SK-N-SH treated with all-trans-retinoic acid at 6 μM for 48 hours (cell line): ENCODE results near the gene SCRN1.
A peak's percentile ranks its signal among the peaks of the same experiment; 100 is the strongest.

Experiments used
- ATAC-seq: fragments of 200-7000 bp; cut with Tn5 transposase; 3 replicates; pipeline ENCODE4 v1.9.1; 2020; ENCODE audit warnings: mild to moderate bottlenecking, moderate library complexity
- BACH2 ChIP-seq: fragments of 250-450 bp; sonication (Bioruptor Pico); IDR thresholded peaks from 2 replicates; pipeline ENCODE4 v1.9.0; 2021; ENCODE audit warnings: mild to moderate bottlenecking, borderline replicate concordance
- CREB5 ChIP-seq: fragments of 250-450 bp; sonication (Bioruptor Pico); IDR thresholded peaks from 2 replicates; pipeline ENCODE4 v1.5.1; 2020; ENCODE audit warnings: low read depth, mild to moderate bottlenecking, moderate library complexity
- CSDC2 ChIP-seq: fragments of 250-450 bp; sonication (Bioruptor Pico); IDR thresholded peaks from 2 replicates; pipeline ENCODE4 v1.5.0; 2020; ENCODE audit warnings: mild to moderate bottlenecking, moderate library complexity
- ESRRG ChIP-seq: fragments of 250-450 bp; sonication (Bioruptor Pico); IDR thresholded peaks from 2 replicates; pipeline ENCODE4 v1.6.1; 2021; ENCODE audit warnings: mild to moderate bottlenecking
- GLIS3 ChIP-seq: fragments of 250-450 bp; sonication (Bioruptor Pico); IDR thresholded peaks from 2 replicates; pipeline ENCODE4 v1.5.0; 2020; ENCODE audit warnings: mild to moderate bottlenecking, moderate library complexity
- ISL1 ChIP-seq: fragments of 250-450 bp; sonication (Bioruptor Pico); IDR thresholded peaks from 2 replicates; pipeline ENCODE4 v2.1.2; 2022; ENCODE audit warnings: mild to moderate bottlenecking, moderate library complexity
- OSR1 ChIP-seq: fragments of 250-450 bp; sonication (Bioruptor Pico); IDR thresholded peaks from 2 replicates; pipeline ENCODE4 v1.8.0; 2022; ENCODE audit warnings: moderate library complexity, mild to moderate bottlenecking, inconsistent platforms
- POU6F1 ChIP-seq: fragments of 250-450 bp; sonication (Bioruptor Pico); IDR thresholded peaks from 2 replicates; pipeline ENCODE4 v1.8.0; 2021; ENCODE audit warnings: low read depth, mild to moderate bottlenecking, moderate library complexity, borderline replicate concordance
- PPARA ChIP-seq: fragments of 250-450 bp; sonication (Bioruptor Pico); IDR thresholded peaks from 2 replicates; pipeline ENCODE4 v1.5.0; 2020; ENCODE audit warnings: mild to moderate bottlenecking, borderline replicate concordance
- RARB ChIP-seq: fragments of 250-450 bp; sonication (Bioruptor Pico); IDR thresholded peaks from 2 replicates; pipeline ENCODE4 v1.8.0; 2021; ENCODE audit warnings: mild to moderate bottlenecking, moderate library complexity
- SNAI2 ChIP-seq: fragments of 250-450 bp; sonication (Bioruptor Pico); IDR thresholded peaks from 2 replicates; pipeline ENCODE4 v1.5.0; 2020; ENCODE audit warnings: mild to moderate bottlenecking, moderate library complexity
- TCF4 ChIP-seq: fragments of 250-450 bp; sonication (Bioruptor Pico); IDR thresholded peaks from 2 replicates; pipeline ENCODE4 v1.8.0; 2021; ENCODE audit warnings: mild to moderate bottlenecking, moderate library complexity, borderline replicate concordance
- TOX ChIP-seq: fragments of 250-450 bp; sonication (Bioruptor Pico); IDR thresholded peaks from 2 replicates; pipeline ENCODE4 v1.8.0; 2021; ENCODE audit warnings: mild to moderate bottlenecking, moderate library complexity, borderline replicate concordance
- ZC3H10 ChIP-seq: fragments of 250-450 bp; sonication (Bioruptor Pico); IDR thresholded peaks from 2 replicates; pipeline ENCODE4 v1.5.1; 2021; ENCODE audit warnings: mild to moderate bottlenecking, moderate library complexity
- ZFP3 ChIP-seq: fragments of 250-450 bp; sonication (Bioruptor Pico); IDR thresholded peaks from 2 replicates; pipeline ENCODE4 v1.5.0; 2020; ENCODE audit warnings: mild to moderate bottlenecking, moderate library complexity
- ZFP30 ChIP-seq: fragments of 450-650 bp; formaldehyde crosslinking; IDR thresholded peaks from 2 replicates; pipeline ENCODE4 v1.5.0; 2022; ENCODE audit warnings: mild to moderate bottlenecking, moderate library complexity
- ZNF565 ChIP-seq: fragments of 450-650 bp; formaldehyde crosslinking; conservative IDR thresholded peaks from 2 replicates; pipeline ENCODE4 v1.5.0; 2020; ENCODE audit warnings: low read depth, mild to moderate bottlenecking, moderate library complexity
- ZNF70 ChIP-seq: fragments of 450-650 bp; formaldehyde crosslinking; IDR thresholded peaks from 2 replicates; pipeline ENCODE4 v1.5.0; 2020; ENCODE audit warnings: mild to moderate bottlenecking, moderate library complexity
- ZNF8 ChIP-seq: fragments of 450-650 bp; formaldehyde crosslinking; IDR thresholded peaks from 2 replicates; pipeline ENCODE4 v1.5.0; 2020; ENCODE audit warnings: mild to moderate bottlenecking, moderate library complexity

The SCRN1 gene

GRCh38 chr7:29958667-29959358 is 30.8 kb downstream of the SCRN1 start:
- no peak for ATAC-seq
- no peak for TF ChIP-seq ZNF8
- TF ChIP-seq ZFP3: no peak
- TF ChIP-seq GLIS3 (CRISPR knock-in tag): no peak
- TF ChIP-seq CSDC2 (CRISPR knock-in tag): no peak
- no peak for TF ChIP-seq ZNF70 (CRISPR knock-in tag)

- no peak for ATAC-seq
- TF ChIP-seq TOX (CRISPR knock-in tag) (no peak), TCF4 (CRISPR knock-in tag) (peak; percentile 36; the same call in 1 of the 2 replicates), ZNF8 (no peak)
Observed at GRCh38 chr7:29957521-29958310, 31.9 kb downstream of the SCRN1 start.

- no peak for ATAC-seq
Observed at GRCh38 chr7:29956487-29956836, 33.1 kb downstream of the SCRN1 start.

GRCh38 chr7:29955799-29956486 is 33.7 kb downstream of the SCRN1 start:
- no peak for TF ChIP-seq ZFP30 (CRISPR knock-in tag)
- no peak for TF ChIP-seq ESRRG (CRISPR knock-in tag)
- TF ChIP-seq ZNF565 (CRISPR knock-in tag): no peak
- no peak for TF ChIP-seq ZFP3
- no peak for TF ChIP-seq RARB (CRISPR knock-in tag)
- TF ChIP-seq SNAI2: no peak
- no peak for ATAC-seq

More at GRCh38 chr7:29956487-29956836, 33.1 kb downstream of the SCRN1 start:
- TF ChIP-seq SNAI2: no peak
- TF ChIP-seq POU6F1 (CRISPR knock-in tag): no peak
- TF ChIP-seq CSDC2 (CRISPR knock-in tag): no peak
- no peak for TF ChIP-seq PPARA (CRISPR knock-in tag)
- no peak for TF ChIP-seq ZC3H10 (CRISPR knock-in tag)
- no peak for TF ChIP-seq BACH2 (CRISPR knock-in tag)
- no peak for TF ChIP-seq TOX (CRISPR knock-in tag)
- TF ChIP-seq OSR1 (CRISPR knock-in tag): no peak
- no peak for TF ChIP-seq TCF4 (CRISPR knock-in tag)
- TF ChIP-seq ESRRG (CRISPR knock-in tag): no peak
- TF ChIP-seq ZNF565 (CRISPR knock-in tag): no peak
- TF ChIP-seq ISL1 (CRISPR knock-in tag): no peak
- no peak for TF ChIP-seq ZNF70 (CRISPR knock-in tag)

- ATAC-seq: no peak
- TF ChIP-seq PPARA (CRISPR knock-in tag) (no peak), POU6F1 (CRISPR knock-in tag) (no peak), ZNF70 (CRISPR knock-in tag) (no peak), CREB5 (no peak), CSDC2 (CRISPR knock-in tag) (no peak), GLIS3 (CRISPR knock-in tag) (no peak), ZNF565 (CRISPR knock-in tag) (no peak), RARB (CRISPR knock-in tag) (no peak), ZFP3 (no peak)
Observed at GRCh38 chr7:29955075-29955792, 34.4 kb downstream of the SCRN1 start.
